GM10847 (cell line): ENCODE results near the gene MED29.
A peak's percentile ranks its signal among the peaks of the same experiment; 100 is the strongest.

ENCODE experiments used
- POLR2A ChIP-seq: IDR thresholded peaks from 2 replicates; pipeline ENCODE4 v1.6.1; 2011; ENCODE audit not compliant: insufficient read length; ENCODE audit errors: extremely low read depth

The MED29 gene

GRCh38 chr19:39390751-39391437, at the start of gene MED29, which contains the start of gene PAF1:
TSS of gene MED29 (plus strand) at chr19:39391378. CDS start at chr19:39391423, 45 bp downstream.
TSS of gene PAF1 (minus strand) at chr19:39391106. CDS start at chr19:39390864, 242 bp downstream.
- peak; percentile 91 for TF ChIP-seq POLR2A

GRCh38 chr19:39341719-39342604, 49.2 kb upstream of the MED29 start, which contains the start of gene SAMD4B:
TSS of gene SAMD4B (plus strand) at chr19:39342421. CDS start at chr19:39356894, 14,473 bp downstream.
- peak; percentile 96 for TF ChIP-seq POLR2A

- no peak for TF ChIP-seq POLR2A
Observed at GRCh38 chr19:39342647-39343305, 48.4 kb upstream of the MED29 start.

GRCh38 chr19:39345956-39346355, 45.2 kb upstream of the MED29 start:
- TF ChIP-seq POLR2A: no peak

GRCh38 chr19:39347332-39348164, 43.6 kb upstream of the MED29 start:
- TF ChIP-seq POLR2A: no peak

- TF ChIP-seq POLR2A: no peak
Observed at GRCh38 chr19:39349326-39349725, 41.9 kb upstream of the MED29 start.

GRCh38 chr19:39350156-39350555, 41.0 kb upstream of the MED29 start:
- no peak for TF ChIP-seq POLR2A

- no peak for TF ChIP-seq POLR2A
Observed at GRCh38 chr19:39351537-39352064, 39.6 kb upstream of the MED29 start.

GRCh38 chr19:39352381-39353255, 38.6 kb upstream of the MED29 start:
- TF ChIP-seq POLR2A: no peak

- TF ChIP-seq POLR2A: no peak
Observed at GRCh38 chr19:39355253-39355652, 35.9 kb upstream of the MED29 start.

- no peak for TF ChIP-seq POLR2A
Observed at GRCh38 chr19:39356073-39356472, 35.1 kb upstream of the MED29 start.

GRCh38 chr19:39356647-39357046, 34.5 kb upstream of the MED29 start:
- TF ChIP-seq POLR2A: no peak

- TF ChIP-seq POLR2A: no peak
Observed at GRCh38 chr19:39359026-39359425, 32.2 kb upstream of the MED29 start.
